Ammon's horn (tissue), 1 donor: ENCODE measurements around the gene MGST2.

Source experiments
- DNase-seq: peaks from one replicate; pipeline ENCODE4 v3.0.0-alpha.2; 2016; ENCODE audit warnings: low spot score

Gene MGST2

GRCh38 chr4:139704915-139705485 lies 39.4 kb downstream of the MGST2 start:
- DNase-seq, result no peak

DNA sequence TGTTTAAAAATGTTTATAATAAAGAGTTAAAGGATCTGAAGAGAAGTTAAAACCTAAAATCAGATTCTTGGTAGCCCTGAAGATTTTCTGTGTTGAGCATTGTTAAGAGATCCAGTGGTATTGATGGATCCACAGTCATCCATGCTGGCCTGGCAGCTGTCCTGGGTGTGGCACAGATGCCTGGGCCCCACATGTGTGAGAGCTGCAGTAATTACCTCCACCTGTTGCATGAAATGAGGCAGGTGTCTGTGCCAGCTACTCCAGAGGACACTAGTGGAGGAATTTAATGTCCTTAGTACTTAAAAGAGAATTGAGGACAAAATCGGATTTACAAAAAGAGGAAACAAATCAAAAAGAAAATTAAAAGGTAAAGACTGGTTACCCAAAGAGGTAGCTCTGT lies 44.0 kb downstream of the MGST2 start:
- DNase-seq, result no peak

DNA sequence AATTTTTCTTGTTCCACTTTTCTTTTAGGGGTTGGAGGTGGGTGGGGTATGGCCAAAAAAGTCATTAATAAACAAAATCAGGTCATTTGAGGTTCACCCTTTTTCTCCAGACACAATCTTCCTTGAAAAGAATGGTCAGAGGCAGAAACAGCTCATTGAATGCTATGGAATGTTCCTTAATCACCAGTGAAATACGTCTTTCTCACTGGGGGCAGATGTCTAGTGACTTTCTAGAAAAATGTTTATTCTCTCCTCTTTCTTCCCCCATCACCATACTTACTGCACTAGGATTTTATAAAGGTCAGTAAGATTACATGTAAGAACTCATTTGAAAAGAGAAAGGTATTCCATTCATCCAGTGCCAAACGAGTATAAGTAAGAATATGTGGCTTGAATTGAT lies 44.5 kb downstream of the MGST2 start:
- no peak for DNase-seq

GRCh38 chr4:139711461-139711860 lies 45.8 kb downstream of the MGST2 start:
- no peak for DNase-seq

DNA sequence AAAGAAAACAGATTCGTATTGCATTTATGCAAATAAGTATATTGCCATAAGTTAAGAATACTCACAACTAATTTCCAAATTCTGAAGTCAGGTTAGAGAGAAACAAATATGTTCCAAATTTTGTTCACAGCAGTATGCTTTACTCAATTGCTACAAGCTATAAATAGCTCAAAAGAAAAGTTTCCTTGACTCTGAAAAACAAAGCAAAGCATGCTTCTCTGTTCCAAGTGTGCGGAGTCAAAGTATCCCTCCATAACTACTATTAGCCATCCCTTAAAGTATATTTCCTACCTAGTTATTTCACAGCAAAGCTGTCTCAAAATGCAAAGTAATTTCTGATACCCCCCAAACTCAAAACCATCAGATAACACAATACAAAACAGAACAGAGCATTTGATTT lies 47.3 kb downstream of the MGST2 start:
- DNase-seq, result no peak

DNA sequence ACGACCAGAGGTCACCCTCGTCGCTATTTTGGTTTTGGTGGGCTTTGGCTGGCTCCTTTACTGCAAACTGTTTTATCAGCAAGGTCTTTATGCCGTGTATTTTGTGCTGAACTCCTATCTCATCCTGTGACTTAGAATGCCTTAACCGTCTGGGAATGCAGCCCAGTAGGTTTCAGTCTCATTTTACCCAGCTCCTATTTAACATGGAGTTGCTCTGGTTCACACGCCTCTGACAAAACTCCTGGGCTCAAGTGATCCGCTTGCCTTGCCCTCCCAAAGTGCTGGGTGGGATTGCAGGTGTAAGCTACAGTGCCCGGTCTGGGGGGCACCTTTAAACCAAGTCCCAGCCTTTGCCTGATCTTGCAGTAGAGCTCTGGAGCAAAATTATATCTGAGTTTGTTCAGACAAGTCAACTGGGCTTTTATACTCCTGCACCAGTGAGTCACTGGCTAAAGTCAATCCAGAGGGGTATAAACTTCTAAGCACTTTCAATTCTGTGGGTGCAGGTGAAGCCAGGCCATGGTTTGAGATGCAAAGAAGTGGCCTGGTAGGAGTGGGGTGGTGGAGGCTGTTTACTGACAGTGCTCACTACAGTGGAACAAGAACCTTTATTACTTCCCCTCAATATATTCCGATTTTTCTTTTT lies 50.2 kb downstream of the MGST2 start:
- no peak for DNase-seq

GRCh38 chr4:139718358-139718757 lies 52.7 kb downstream of the MGST2 start:
- DNase-seq, result no peak

GRCh38 chr4:139718833-139719232 lies 53.2 kb downstream of the MGST2 start:
- DNase-seq, result no peak

DNA sequence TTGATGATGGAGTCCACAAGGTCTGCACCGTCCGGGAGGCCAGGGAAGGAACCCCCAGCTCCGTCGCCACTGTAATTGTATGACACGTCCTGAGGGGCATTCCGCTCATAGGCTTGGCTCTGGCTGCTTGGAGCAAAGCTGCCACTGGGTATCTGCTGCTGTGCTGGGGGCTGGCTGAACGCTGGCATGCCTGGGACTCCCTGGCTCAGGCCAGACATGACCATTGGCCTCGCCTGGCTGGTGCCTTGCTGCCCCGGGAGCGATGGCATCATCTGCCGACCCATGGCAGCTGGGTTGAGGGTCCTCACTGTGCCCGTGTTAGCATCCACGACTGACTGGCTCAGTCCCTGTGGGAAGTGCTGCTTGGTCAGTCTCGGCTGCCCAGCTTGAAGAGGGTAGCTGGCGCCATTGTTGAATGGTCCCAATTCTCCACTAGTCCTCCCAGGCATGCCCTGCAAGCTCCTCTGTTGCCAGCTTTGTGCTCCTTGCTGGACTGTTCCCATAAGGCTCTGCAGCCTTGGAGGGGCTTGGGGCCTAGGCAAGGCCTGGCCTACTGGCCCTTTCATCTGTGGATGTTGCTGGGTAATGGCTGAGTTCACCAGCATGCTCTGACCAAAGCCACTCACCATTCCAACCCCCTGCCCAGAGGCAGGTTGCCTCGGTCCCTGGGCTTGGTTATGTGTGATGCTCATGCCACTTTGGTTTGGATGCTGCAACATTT lies 53.9 kb downstream of the MGST2 start:
- DNase-seq, result no peak

DNA sequence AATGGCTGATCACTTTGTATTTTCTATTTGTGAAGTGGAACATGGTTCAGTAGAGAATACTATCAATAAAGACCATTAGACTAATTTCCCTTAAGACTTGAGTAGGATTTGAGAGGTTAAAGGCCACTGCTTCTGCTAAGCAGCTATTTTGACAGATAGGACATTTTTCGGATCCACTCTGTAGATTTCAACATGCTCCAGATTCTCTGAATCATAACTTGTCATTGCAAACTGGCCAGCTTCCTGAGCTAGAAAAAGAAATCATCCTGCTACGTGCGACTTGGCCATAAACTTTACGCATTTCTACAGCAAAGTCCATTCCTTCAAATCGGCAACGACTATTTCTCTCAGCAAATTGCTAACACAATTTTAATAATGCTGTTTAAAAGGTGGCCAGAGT lies 55.2 kb downstream of the MGST2 start:
- no peak for DNase-seq

GRCh38 chr4:139721789-139722188 lies 56.2 kb downstream of the MGST2 start:
- DNase-seq, result no peak

DNA sequence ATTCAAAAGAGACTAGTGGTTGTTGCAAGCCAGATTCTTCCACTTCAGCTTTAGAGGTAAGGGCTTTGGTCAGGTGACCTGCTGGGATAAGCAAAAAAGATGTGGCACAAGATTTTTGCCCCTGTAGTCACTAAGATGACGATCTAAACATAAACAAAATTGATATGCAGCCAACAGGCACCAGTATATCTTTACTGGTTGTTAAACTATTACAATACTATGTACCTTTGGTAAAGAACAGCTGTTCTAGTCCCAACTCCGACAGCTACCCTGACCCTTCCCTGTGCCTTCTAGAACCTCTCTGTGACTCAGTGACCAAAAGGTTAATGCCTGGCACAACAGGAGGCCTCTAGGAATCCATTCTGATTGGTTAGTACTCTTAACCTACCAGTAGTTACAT lies 59.6 kb downstream of the MGST2 start:
- DNase-seq, result no peak

- DNase-seq, result no peak
These were observed 61.0 kb downstream of the MGST2 start for GRCh38 chr4:139726615-139727014.

DNA sequence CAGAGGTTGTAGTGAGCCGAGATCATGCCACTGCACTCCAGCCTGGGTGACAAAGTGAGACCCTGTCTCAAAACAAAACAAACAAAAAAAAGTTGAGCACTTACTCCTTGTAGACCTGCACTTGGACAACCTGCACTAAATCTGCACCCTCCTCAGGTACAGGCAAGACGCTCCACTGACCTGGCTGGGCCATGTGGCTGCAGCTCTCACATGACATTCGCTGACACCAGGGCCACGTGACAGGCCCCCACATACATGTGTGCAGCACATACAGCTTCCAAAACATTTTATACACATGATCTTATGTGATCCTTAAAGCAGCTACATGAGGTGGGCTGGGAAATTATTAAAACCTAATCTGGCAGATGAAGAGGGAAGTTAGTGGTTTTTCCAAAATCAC lies 62.5 kb downstream of the MGST2 start:
- DNase-seq, result no peak

GRCh38 chr4:139728840-139729239 lies 63.2 kb downstream of the MGST2 start:
- DNase-seq, result no peak

GRCh38 chr4:139732991-139733570 lies 67.5 kb downstream of the MGST2 start:
- DNase-seq, result no peak

- peak; percentile 43 for DNase-seq
These were observed 68.7 kb downstream of the MGST2 start for GRCh38 chr4:139734201-139734874.

DNA sequence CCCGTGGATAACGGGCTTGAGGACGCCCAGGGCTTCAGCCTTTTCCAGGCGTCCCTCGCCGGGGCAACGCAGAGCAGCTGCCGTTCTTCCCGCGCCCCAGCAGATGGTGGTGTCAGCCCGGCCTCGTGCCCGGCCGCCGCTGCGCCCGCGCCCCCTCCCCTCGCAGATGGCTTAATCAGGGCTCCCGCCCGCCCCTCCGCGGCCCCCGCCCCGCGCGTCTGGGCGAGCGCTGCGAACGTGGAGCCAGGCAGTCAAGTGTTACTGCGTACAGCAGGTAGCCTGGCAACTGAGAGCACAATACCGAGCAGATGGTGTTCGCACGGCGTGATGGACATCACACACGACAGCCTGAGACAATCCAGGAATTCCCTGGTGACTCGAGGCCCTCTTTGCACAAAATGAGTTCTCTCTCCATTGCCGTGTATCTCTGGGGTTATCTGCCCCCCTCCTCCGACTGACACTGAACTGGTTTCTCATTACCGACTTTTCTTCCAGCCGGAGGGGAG lies 69.3 kb downstream of the MGST2 start:
- DNase-seq, result peak; percentile 92

GRCh38 chr4:139735381-139736273 lies 70.0 kb downstream of the MGST2 start:
- peak; percentile 47 for DNase-seq

DNA sequence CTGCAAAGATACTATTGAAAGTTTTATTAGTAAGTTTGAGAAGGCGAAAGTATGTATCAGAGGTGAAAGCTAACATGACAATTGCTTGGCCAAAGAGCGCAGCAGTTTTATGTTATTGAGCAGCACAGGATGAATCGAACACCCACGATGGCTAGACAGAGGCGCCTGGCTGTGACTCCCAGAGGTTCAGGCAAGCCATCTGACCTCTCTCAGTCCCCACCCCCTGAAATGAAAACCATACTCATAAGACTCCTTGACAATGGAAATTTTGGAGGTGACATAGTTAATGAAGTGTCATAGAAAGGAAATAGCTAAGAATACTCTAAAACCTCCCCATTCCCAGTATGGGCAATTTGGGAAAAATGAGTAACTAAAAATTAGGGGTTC lies 70.6 kb downstream of the MGST2 start:
- no peak for DNase-seq

DNA sequence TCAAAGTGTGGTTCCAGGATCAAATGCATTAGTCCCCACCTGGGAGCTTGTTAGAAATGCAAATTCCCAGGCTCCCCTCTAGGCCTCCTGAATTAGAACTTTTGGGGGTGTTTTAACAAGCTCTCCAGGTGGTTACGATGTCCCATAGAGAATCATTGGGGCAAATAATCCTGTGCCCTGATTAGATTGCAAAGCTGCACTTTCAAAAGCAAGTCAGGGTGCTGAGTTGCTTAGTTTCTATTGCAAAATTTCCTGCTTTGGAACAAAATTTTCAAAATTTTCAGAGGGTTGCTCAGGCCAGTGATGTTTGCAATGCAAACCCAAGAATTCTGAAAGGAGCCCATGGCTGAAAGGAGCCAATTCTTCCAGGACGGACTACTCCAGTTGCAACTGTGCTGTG lies 71.0 kb downstream of the MGST2 start:
- no peak for DNase-seq
